Measurements from ENCODE around the gene HSD11B1.

GRCh38 chr1:209723756-209724693 lies 19.4 kb downstream of the HSD11B1 start:
- TF ChIP-seq CTCF (IDR thresholded peaks at IDR 0.05) = no peak
- no peak for TF ChIP-seq POLR2AphosphoS5 (IDR thresholded peaks at IDR 0.05)
